Measurements from ENCODE around the gene EVC2. TPM values are rescaled to one million over a fixed set of nuclear protein-coding genes. Genes with fewer than 3 reads are reported as not detected.

The EVC2 gene
- total and polyA plus RNA-seq, 9 of the 15 experiments (the other 6 are each of a cell fraction or from before 2014, with no cell fraction given), result 0.03 to 0.55 (median 0.38) TPM; not detected in 1

DNA sequence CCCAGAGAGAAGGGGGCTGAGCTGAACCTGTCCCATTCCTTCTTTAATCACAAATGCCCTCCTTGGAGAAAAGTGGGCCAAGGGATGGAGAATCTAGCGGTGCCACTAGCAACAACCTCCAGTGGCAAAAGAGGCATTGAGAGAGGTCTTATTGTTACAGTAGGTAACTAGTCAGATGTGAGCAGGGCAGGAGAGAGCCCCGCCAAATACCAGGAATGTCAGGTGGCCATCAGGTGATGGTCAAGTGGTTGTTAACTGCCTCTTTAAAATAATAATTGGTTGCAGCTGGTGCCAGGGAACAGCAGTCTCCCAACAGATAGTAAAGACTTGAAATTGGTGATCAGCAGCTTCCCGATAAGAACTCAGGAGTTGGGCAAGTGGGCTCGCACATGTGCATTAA lies 116.1 kb downstream of the EVC2 start:
- no peak overlapping the region for H2AFZ ChIP-seq (ENCODE audit: low read depth, low read length)
- H3K9me3 ChIP-seq (replicated peaks; ENCODE audit: control insufficient read depth, insufficient read depth, low read depth, low read length), result no peaks in the 10 kb centered on the region
- H3K36me3 ChIP-seq (ENCODE audit: control insufficient read depth, insufficient read depth, low read length), result no peaks in the 10 kb centered on the region
- no peak overlapping the region for H3K9ac ChIP-seq (ENCODE audit: insufficient read depth in 1 of 2, low read depth in 2 of 2, low read length in 2 of 2)
- ATAC-seq, result no peak
- TF ChIP-seq MED1 (CRISPR knock-in tag; IDR thresholded peaks at IDR 0.05; ENCODE audit: borderline replicate concordance) (no peak), ZNF431 (CRISPR knock-in tag; IDR thresholded peaks at IDR 0.05) (no peak), ZNF707 (CRISPR knock-in tag; conservative IDR thresholded peaks at IDR 0.05) (no peak), ZNF347 (CRISPR knock-in tag; IDR thresholded peaks at IDR 0.05; ENCODE audit: low read depth) (no peak), SPI1 (IDR thresholded peaks at IDR 0.05; ENCODE audit: borderline replicate concordance, low read depth, low read length) (no peak), CREM (IDR thresholded peaks at IDR 0.05; ENCODE audit: low read depth) (no peak), MTA1 (IDR thresholded peaks at IDR 0.05; ENCODE audit: borderline replicate concordance) (no peak), TARDBP (IDR thresholded peaks at IDR 0.05) (no peak), ZC3H4 (CRISPR knock-in tag; IDR thresholded peaks at IDR 0.05; ENCODE audit: borderline replicate concordance) (no peak)
- BruUV-seq (replicated peaks), result no TSS peak
- CTCF ChIA-PET (ENCODE audit: low intra/inter-chr PET ratio), result no interaction called here
- H3K4me3 ChIP-seq, result no peak overlapping the region
- no peaks in the 10 kb centered on the region for H3K79me2 ChIP-seq (ENCODE audit: control insufficient read depth, insufficient read depth, low read length)
- DNase-seq (ENCODE audit: extremely low read depth in 1 of 4, low spot score in 3 of 4), result no peak
- POLR2A ChIA-PET, result no interaction called here
- H3K27me3 ChIP-seq (ENCODE audit: control insufficient read depth in 2 of 2, insufficient read depth in 2 of 2, low read length in 2 of 2), result no peaks in the 10 kb centered on the region
- H3K4me1 ChIP-seq (replicated peaks in 1 of 2; ENCODE audit: control insufficient read depth in 2 of 2, insufficient read depth in 2 of 2, low read length in 2 of 2), result no peaks in the 10 kb centered on the region
- H3K4me2 ChIP-seq (ENCODE audit: insufficient read depth, low read length), result no peak overlapping the region
- in situ Hi-C loops (cut with MboI), result no loop called here
- H3K27ac ChIP-seq (ENCODE audit: extremely low read depth, low read depth, low read length), result no peak overlapping the region
- no peaks in the 10 kb centered on the region for H3K9me1 ChIP-seq (ENCODE audit: control insufficient read depth, insufficient read depth, low read length)
- no peak for FAIRE-seq
- intact Hi-C loops (cut with micrococcal nuclease), result no loop called here
- no peaks in the 10 kb centered on the region for H4K20me1 ChIP-seq (replicated peaks; ENCODE audit: control insufficient read depth, insufficient read depth, low read length)
- 2% methylated on average over 4 of the region's 4 CpGs for WGBS (ENCODE audit: insufficient coverage, low coverage, missing lambda C conversion rate)
